ENCODE measurements around the gene AP4S1.
A peak's percentile ranks its signal among the peaks of the same experiment; 100 is the strongest.

Gene AP4S1

DNA sequence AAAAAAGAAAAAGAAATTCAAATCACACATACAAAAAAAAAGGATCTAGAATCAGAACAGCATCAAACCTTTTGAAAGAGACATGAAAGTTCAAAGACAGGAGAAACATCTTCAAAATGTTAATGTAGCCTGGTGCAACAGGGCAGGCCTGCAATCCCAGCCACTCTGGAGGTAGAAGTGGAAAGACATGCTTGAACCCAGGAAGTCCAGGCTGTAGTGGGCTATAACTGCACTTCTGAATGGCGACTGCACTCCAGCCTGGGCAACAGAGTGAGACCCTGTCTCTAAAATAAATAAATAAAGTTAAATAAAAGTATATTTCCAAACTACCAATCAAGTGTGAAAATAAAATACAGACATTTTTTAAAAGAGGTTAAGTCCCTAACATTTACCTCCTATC is 18.7 kb upstream of the AP4S1 start:
- DNase-seq (ENCODE audit: low read depth in 3 of 3): no peak

GRCh38 chr14:31009836-31010574 is 15.4 kb upstream of the AP4S1 start:
- DNase-seq (ENCODE audit: low read depth in 3 of 3): no peak

- no peak for DNase-seq (ENCODE audit: low read depth in 3 of 3)
These were observed 14.5 kb upstream of the AP4S1 start for GRCh38 chr14:31010935-31011334.

GRCh38 chr14:31013841-31014240 is 11.6 kb upstream of the AP4S1 start:
- DNase-seq (ENCODE audit: low read depth in 3 of 3): no peak

GRCh38 chr14:31018057-31018645 is 7.3 kb upstream of the AP4S1 start:
- no peak for DNase-seq (ENCODE audit: low read depth in 3 of 3)

GRCh38 chr14:31020834-31021575 is 4.4 kb upstream of the AP4S1 start:
- no peak for DNase-seq (ENCODE audit: low read depth in 3 of 3)

DNA sequence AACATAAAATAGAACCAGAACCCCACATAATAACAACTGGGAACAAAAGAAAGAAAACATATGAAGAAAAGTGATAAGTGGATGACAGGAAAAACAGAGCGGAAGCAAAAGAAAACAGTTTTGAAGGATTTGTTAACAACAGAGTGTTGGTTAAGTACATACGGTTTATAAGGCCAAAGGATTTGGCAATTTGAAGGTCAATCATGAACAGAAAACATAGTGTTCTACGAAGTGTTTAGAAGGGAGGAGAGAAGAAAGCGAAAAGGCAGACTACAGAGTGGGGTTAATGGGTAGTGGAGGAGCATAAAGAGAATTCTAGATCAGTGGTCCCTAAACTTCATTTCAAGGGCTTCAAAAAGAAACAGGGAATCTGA is 3.9 kb upstream of the AP4S1 start:
- DNase-seq (ENCODE audit: low read depth in 3 of 3): no peak

- no peak for DNase-seq (ENCODE audit: low read depth in 3 of 3)
These were observed 3.1 kb upstream of the AP4S1 start for GRCh38 chr14:31022386-31022785.

DNA sequence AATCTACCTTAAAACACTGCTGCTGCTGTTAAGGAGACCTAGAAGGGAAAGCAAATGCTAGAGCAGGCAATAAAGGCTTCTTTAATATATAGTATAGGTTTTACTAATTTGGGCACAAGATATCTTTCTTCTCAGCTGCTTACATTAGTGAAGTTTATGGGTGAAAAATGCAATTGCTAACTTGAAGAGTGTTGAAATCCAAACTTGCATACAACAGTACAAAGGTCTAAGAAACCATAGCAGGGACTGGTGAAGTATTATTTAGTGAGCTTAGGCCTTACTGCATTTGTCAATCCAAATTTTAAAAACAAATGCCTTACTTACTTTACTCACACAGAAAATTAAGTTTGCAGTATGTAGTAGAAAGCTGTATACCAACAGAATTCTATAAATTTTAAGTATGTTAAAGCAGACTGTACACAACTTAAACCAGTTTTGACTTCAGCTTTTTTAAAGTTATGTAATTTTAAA is 1.4 kb upstream of the AP4S1 start:
- no peak for DNase-seq (ENCODE audit: low read depth in 3 of 3)

GRCh38 chr14:31024577-31025366 is 677 bp upstream of the AP4S1 start:
- DNase-seq (ENCODE audit: low read depth in 3 of 3): no peak

DNA sequence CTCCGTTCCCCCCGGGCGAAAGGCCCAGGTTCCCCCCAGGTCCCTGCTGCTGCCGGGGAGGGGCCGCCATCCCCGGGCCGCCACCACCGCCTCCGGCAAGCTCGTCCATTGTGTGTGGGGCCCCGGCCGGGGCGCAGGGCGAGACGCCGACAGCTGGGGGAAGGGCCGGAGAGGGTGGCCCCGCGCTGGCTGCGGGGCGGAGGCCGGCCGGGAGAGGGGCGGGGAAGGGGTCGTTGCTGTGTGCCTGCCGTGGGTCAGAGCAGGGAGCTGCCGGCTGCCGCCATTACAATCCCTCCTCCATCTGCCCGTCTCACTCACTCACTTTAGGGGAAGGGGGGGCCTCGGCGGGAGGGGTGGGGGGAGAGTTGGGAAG is 614 bp downstream of the AP4S1 start, which contains the start of gene STRN3:
TSS of gene STRN3 (minus strand) at position 303 of the 373 bp plus-strand sequence. CDS start at position 109, 194 bp downstream.
- no peak for DNase-seq (ENCODE audit: low read depth in 3 of 3)

- peak; percentile 76 to 85 (median 79) for DNase-seq (ENCODE audit: low read depth in 3 of 3)
These were observed 1.2 kb downstream of the AP4S1 start for GRCh38 chr14:31026450-31027235.

- DNase-seq (ENCODE audit: low read depth in 3 of 3): no peak
These were observed 2.4 kb downstream of the AP4S1 start for GRCh38 chr14:31027847-31028246.

DNA sequence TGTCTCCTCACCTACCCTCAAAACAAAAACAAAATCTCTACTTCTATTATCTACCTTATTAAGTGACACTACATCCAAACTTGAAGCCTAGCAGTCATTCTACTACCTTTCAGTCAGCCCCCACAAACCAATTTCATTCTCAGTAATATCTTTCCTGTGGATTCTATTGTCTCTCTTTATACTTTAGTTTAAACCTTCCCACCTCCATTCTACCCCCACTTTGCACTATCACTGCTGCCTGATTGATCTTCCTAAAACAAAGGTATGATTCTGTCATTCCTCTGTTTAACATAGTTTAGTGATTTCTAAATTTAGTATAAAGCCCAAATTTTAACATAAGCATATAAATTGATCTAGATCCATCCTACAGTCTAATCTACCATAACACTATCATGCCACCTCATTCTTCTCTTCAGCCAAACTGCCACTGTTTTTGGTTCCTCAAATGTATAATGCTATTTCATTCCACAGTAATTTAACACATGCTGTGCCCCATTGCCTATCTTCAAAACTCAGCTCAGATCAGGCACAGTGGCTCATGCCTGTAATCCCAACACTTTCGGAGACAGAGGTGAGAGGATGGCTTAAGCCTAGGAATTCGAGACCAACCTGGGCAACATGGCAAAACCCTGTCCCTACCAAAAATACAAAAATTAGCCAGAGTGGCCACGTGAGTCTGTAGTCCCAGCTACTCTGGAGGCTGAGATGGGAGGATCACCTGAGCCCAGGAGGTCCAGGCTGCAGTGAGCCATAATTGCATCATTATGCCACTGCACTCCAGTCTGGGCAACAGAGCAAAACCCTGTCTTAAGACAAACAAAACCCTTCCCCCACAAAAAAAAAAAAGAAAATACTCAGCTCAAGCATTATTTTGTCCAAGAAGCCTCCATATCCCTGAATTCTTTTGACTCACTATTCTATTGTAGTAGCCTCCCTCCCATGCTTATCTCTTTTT is 3.8 kb downstream of the AP4S1 start:
- no peak for DNase-seq (ENCODE audit: low read depth in 3 of 3)

- DNase-seq (ENCODE audit: low read depth in 3 of 3): no peak
These were observed 5.0 kb downstream of the AP4S1 start for GRCh38 chr14:31030469-31030868.

DNA sequence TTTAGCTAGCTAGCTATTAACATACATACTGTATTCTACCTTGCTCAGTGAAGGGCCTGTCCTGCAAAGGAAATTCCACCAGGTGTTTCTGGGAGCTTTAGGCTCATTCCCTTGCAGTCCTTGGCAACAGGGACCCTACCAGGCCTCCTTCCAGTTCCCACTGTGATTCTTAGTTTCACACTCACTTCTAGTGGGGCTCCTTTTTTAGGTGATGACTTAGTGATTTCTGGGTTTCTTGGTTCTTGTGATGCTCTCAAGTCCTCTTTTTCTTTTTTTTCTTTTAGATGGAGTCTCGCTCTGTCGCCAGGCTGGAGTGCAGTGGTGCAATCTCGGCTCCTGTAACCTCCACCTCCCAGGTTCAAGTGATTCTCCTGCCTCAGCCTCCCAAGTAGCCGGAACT is 11.1 kb downstream of the AP4S1 start:
- no peak for DNase-seq (ENCODE audit: low read depth in 3 of 3)

GRCh38 chr14:31037709-31038221 is 12.3 kb downstream of the AP4S1 start:
- no peak for DNase-seq (ENCODE audit: low read depth in 3 of 3)

DNA sequence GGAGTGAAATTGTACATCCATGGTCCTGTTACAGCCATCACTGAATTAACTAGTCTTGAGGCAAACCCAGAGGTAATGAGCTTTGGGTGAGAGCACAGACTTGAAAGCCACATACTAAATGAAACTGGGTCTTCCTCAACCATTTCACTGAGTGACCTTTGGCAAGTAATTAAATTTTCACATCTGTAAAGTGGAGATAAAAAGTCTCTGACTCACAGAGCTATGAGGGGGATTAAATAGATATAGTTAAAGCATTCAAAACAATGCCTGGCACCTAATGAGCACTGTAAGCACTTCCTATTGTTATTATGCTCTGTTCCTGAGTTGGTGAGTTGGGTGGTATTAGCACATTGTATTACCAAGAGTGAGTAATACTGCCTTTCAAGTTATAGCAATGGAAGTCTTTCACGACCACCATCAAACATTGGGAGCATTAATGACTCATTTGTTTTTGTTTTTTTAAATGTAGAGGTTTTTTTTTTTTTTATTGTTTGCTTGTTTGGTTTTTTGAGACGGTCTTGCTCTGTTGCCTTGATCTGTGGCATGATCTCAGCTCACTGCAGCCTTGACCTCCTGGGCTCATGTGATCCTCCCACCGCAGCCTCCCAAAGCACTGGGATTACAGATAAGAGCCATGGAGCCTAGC is 13.2 kb downstream of the AP4S1 start:
- DNase-seq (ENCODE audit: low read depth in 3 of 3): no peak

DNA sequence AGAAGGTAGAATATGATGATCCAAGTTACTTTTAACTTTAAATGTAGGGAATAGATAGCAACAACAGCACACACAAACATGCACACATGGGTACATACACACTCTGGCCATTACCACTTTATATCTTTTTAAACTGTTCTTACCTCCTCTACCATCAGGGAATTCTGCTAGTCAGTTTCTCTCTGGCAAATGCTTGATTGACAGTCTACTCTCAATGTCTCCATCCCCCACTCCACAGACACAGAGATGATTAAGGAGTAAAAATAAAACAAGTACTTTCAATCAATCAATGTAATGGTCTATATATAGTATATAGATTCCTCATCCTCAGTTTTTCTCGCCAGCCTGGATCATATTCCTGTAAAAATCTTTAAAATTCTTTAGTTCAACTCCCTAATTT is 16.9 kb downstream of the AP4S1 start:
- no peak for DNase-seq (ENCODE audit: low read depth in 3 of 3)
